ENCODE data around the gene PSPC1. TPM values are rescaled to one million over a fixed set of nuclear protein-coding genes. Genes with fewer than 3 reads are reported as not detected.

PSPC1 gene
- total RNA-seq, 1 donor from 2014 or later = 84.2 TPM

GRCh38 chr13:19763618-19764017 is 19.1 kb downstream of the PSPC1 start:
- Mint-ChIP-seq H3K36me3 (ENCODE audit: unreplicated experiment) (no peaks in the 10 kb centered on the region), H3K9me3 (ENCODE audit: unreplicated experiment) (no peaks in the 10 kb centered on the region), H3K4me3 (ENCODE audit: unreplicated experiment) (no peak overlapping the region), H3K27ac (ENCODE audit: unreplicated experiment) (no peak overlapping the region), H3K4me1 (ENCODE audit: low read depth, unreplicated experiment) (no peaks in the 10 kb centered on the region), H3K27me3 (ENCODE audit: unreplicated experiment) (no peaks in the 10 kb centered on the region)
- no peak for TF ChIP-seq CTCF (IDR thresholded peaks at IDR 0.05; ENCODE audit: partially characterized antibody, unreplicated experiment)
- DNase-seq = no peak

GRCh38 chr13:19759669-19760068 is 23.1 kb downstream of the PSPC1 start:
- Mint-ChIP-seq H3K9me3 (ENCODE audit: unreplicated experiment) (peaks cover 2% of the 10 kb centered on the region), H3K36me3 (ENCODE audit: unreplicated experiment) (no peaks in the 10 kb centered on the region), H3K4me3 (ENCODE audit: unreplicated experiment) (no peak overlapping the region), H3K27ac (ENCODE audit: unreplicated experiment) (no peak overlapping the region), H3K4me1 (ENCODE audit: low read depth, unreplicated experiment) (no peaks in the 10 kb centered on the region), H3K27me3 (ENCODE audit: unreplicated experiment) (peaks cover 4% of the 10 kb centered on the region)
- TF ChIP-seq CTCF (IDR thresholded peaks at IDR 0.05; ENCODE audit: partially characterized antibody, unreplicated experiment) = no peak
- no peak for DNase-seq

- no peak for DNase-seq
- H3K4me3 Mint-ChIP-seq (ENCODE audit: unreplicated experiment) = no peak overlapping the region
- H3K4me1 Mint-ChIP-seq (ENCODE audit: low read depth, unreplicated experiment) = no peaks in the 10 kb centered on the region
- H3K27ac Mint-ChIP-seq (ENCODE audit: unreplicated experiment) = no peak overlapping the region
- H3K27me3 Mint-ChIP-seq (ENCODE audit: unreplicated experiment) = no peaks in the 10 kb centered on the region
- H3K9me3 Mint-ChIP-seq (ENCODE audit: unreplicated experiment) = no peaks in the 10 kb centered on the region
- H3K36me3 Mint-ChIP-seq (ENCODE audit: unreplicated experiment) = no peaks in the 10 kb centered on the region
- TF ChIP-seq CTCF (IDR thresholded peaks at IDR 0.05; ENCODE audit: partially characterized antibody, unreplicated experiment) = no peak
These were observed 40.1 kb downstream of the PSPC1 start for GRCh38 chr13:19742643-19743042.

- no peaks in the 10 kb centered on the region for H3K36me3 Mint-ChIP-seq (ENCODE audit: unreplicated experiment)
- H3K4me1 Mint-ChIP-seq (ENCODE audit: low read depth, unreplicated experiment) = no peaks in the 10 kb centered on the region
- H3K27ac Mint-ChIP-seq (ENCODE audit: unreplicated experiment) = peak overlapping the region; percentile 12
- H3K4me3 Mint-ChIP-seq (ENCODE audit: unreplicated experiment) = no peak overlapping the region
- no peaks in the 10 kb centered on the region for H3K9me3 Mint-ChIP-seq (ENCODE audit: unreplicated experiment)
- no peak for DNase-seq
- no peak for TF ChIP-seq CTCF (IDR thresholded peaks at IDR 0.05; ENCODE audit: partially characterized antibody, unreplicated experiment)
- H3K27me3 Mint-ChIP-seq (ENCODE audit: unreplicated experiment) = peaks cover 3% of the 10 kb centered on the region
These were observed 44.7 kb downstream of the PSPC1 start for GRCh38 chr13:19737844-19738557.

- Mint-ChIP-seq H3K4me1 (ENCODE audit: low read depth, unreplicated experiment) (peaks cover 2% of the 10 kb centered on the region), H3K36me3 (ENCODE audit: unreplicated experiment) (peaks cover 4% of the 10 kb centered on the region), H3K9me3 (ENCODE audit: unreplicated experiment) (no peaks in the 10 kb centered on the region), H3K27me3 (ENCODE audit: unreplicated experiment) (peaks cover 2% of the 10 kb centered on the region), H3K27ac (ENCODE audit: unreplicated experiment) (no peak overlapping the region), H3K4me3 (ENCODE audit: unreplicated experiment) (no peak overlapping the region)
- DNase-seq = no peak
- no peak for TF ChIP-seq CTCF (IDR thresholded peaks at IDR 0.05; ENCODE audit: partially characterized antibody, unreplicated experiment)
These were observed 56.1 kb downstream of the PSPC1 start for GRCh38 chr13:19726611-19727010.
